AG08395 (cell line): ENCODE measurements around the gene SORCS3.

Experiments
- DNase-seq: peaks from one replicate; pipeline ENCODE4 v3.0.0; 2012; ENCODE audit warnings: mixed read lengths, low spot score

The SORCS3 gene

DNA sequence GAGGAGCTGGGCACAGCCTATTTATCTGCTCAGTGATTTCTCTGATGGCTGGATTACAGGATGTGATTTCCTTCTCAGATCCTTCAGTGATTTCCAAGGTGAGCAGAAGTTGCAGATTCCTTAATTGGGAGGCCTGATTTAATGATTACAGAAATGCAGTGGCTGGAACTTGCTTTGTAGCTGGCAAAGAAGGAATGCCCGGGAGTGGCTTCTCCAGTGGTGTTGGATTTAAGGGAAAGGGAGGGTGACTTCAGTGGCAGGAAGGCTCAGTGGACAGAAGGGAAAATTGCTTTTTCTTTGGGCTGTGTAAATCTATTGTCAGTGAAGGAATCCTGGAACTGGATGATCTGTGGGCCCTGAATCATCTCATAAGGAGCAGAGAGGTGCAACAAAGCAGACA lies 5.1 kb downstream of the SORCS3 start:
- no peak for DNase-seq

GRCh38 chr10:104648421-104648820 lies 7.3 kb downstream of the SORCS3 start:
- no peak for DNase-seq

DNA sequence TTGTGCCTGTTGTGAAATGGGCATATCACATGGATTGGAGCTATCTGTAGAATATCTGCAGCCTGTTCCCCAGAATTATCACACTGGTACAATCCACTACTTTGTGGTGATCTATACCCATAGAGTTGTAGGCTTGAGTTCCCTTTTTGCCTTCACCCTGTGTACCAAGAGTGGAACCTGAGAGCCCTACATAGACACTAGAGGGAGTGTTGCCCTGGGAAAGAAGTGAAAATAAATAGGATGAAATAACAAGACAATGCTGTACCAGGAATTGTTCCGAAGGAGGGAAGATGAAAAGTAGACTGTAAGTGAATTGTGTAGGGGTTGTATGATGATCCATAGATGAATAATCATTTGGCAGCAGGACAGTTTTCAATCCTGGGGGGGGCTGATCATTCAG lies 9.0 kb downstream of the SORCS3 start:
- no peak for DNase-seq

GRCh38 chr10:104650635-104651331 lies 9.7 kb downstream of the SORCS3 start:
- no peak for DNase-seq

- DNase-seq: no peak
Measured at GRCh38 chr10:104657036-104657435, 15.9 kb downstream of the SORCS3 start.

- DNase-seq: peak; percentile 39
Measured at GRCh38 chr10:104657457-104657856, 16.4 kb downstream of the SORCS3 start.

DNA sequence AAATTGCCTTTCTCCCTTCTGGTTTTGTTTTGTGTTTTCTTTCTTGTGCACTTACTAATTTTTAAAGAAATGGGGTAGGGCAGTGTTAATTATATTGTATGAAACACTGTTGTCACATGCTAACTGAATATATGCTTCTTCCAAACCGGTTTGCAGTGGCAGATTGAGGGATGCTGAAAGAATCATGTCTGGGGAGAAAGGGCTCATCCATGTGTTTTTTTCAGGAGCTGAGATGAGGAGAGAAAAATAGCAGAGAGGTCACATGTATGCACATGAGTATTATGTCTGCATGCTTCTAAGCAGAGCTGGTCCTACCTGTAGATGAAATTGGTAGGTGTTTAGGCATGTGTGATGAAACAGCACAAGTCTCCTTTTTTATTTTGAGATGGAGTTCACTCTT lies 17.0 kb downstream of the SORCS3 start:
- DNase-seq: no peak

- no peak for DNase-seq
Measured at GRCh38 chr10:104659809-104660208, 18.7 kb downstream of the SORCS3 start.

- no peak for DNase-seq
Measured at GRCh38 chr10:104663076-104663475, 22.0 kb downstream of the SORCS3 start.

DNA sequence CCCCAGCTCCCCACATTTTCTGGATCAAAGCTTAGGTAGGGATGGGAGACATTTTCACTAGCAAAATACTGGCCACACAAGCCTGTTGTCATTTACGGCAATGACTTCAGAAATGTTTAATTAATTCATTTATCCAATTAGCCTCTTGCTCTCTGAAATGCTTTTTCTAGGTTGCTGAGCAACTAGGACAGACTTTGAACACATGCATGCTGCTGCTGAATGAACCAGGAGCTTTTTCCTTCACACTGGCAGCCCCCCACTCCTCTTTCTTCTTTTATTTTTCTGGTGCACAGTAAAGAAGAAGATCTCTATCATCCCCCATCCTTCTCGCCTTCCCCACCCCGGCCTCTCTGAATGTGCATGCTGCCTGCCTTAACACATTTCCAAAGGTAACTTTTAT lies 22.5 kb downstream of the SORCS3 start:
- no peak for DNase-seq

DNA sequence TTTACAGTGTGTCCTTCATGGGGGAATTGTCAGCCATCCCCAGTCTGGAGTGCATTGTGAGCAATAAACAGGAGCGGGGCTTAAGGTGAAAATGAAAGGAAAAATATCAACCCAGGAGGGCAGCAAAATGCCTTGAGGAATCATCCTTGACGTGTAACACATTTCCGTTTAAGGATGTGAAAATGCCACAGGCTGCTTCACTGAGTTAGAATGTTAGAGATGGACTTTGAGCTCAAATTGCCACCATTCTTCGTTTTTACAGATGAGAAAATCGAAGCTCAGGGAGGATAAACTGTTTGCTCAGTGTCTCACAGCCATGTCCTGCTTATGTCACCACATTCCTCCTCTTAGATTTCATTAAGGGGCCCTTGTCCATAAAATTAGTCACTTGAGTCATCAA lies 23.1 kb downstream of the SORCS3 start:
- DNase-seq: no peak

DNA sequence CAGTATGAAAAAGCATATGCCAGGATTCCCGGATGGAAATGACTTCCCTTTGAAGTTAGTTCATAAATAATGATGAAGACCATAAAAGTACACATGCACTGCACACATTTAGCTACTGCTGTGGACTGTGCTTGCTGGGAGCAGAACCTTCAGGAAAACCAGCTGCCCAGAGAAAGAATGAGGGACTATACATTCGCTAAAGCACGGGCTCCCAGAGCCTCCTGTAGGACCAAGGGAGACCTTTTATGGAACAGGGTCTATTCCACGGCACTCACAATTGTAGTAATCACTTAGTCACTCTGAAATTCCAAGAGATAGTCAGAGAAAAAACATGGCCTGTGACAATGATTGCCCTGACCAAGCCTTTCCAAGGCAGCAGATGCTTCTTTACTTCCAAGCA lies 24.1 kb downstream of the SORCS3 start:
- no peak for DNase-seq

- no peak for DNase-seq
Measured at GRCh38 chr10:104666106-104666505, 25.0 kb downstream of the SORCS3 start.

DNA sequence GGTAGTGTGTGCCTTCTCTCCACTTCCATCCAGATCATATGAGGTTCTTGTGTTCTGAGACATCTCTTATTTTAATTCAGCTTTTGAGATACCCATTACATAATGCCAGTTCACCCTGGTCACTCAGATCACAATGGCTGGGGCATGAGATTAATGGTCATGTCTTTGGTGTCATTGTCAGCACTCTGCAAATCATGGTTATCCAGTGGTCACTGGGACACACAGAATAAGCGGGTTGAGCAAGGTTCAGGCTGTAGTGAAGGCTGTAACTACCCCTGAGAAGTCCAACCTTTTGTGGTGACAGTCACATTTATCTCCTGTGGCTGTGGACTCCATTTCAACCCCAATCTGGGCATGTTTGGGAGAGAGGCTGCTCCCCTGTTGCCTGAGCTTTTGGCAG lies 35.8 kb downstream of the SORCS3 start:
- no peak for DNase-seq

DNA sequence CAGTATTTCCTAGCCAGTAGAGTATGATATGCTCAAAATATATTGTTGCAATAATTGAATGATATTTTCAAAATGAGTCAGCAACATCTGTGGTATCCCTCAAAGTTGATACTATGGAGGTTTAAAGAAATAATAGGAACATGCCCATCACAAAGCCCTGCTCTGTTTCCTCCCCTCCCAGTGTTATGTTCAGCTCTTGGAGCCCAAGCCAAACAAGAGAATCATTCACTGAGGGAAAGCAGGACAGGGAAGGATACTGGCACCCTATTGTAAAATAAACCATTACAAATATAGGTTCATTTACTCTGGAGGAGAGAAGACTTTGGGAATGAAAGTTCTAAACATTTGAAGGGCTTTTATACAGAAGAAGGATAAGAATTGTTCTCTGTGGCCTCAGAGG lies 37.6 kb downstream of the SORCS3 start:
- DNase-seq: no peak

DNA sequence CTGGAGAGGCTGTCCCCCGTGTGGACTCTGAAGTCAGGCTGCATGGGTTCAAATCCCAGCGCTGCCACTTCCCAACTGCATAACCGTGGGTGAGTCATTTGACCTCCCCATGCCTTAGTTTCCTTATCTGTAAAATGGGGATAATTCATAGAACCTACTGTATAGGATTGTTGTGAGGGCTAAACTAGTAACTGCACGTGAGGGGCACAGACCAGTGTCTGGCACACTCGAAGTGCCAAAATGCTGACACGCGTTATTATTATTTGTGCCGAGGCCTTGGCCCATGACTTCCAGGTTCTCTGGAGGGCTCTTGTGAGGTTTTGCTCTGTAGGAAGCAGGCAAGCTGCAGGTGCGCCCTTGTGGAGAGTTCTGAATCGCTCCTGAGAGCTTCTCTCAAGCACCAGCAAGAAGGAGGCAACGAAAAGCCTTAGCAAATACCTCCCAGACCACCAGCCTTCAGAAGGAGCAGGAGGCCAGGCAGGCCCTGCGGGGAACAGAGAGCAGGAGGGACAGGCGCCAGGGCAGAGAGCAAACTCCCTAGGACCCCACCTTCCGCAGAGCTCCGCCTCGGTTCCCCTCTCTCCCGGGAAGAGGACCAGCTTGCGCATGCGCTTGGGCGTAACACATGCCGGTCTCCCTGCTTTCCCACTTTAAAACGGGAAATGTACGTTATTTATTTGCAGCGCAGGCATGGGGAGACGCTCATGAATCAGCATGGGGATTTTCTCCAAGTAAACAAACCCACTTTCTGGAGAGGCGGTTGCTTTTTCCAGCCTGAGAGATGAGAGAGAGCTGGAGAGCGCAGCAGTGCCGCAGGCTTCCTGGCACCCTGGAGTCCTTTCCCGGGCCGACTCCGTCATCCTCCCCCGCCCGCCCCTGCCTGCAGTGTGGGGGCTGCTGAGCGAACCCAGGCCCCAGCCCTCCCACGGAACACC lies 39.6 kb downstream of the SORCS3 start:
- DNase-seq: no peak

GRCh38 chr10:104681485-104681884 lies 40.4 kb downstream of the SORCS3 start:
- DNase-seq: no peak

- no peak for DNase-seq
Measured at GRCh38 chr10:104683567-104683966, 42.5 kb downstream of the SORCS3 start.

DNA sequence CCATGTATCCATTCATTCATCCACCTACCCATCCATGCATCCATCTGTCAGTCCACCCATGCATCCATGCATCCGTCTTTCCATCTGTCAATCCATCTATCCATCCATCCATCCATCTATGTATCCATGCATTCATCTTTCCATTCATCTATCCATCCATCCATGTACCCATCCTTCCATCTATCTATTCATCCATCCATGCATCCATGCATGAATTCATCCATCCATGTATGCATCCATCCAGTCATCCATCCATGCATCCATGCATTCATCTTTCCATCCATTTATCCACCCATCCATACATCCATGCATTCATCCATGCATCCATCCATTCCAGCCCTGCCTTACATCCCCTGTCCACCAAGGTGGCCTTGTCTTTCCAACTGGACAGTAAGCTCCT lies 45.7 kb downstream of the SORCS3 start:
- DNase-seq: no peak

GRCh38 chr10:104688251-104689042 lies 47.4 kb downstream of the SORCS3 start:
- DNase-seq: no peak

- no peak for DNase-seq
Measured at GRCh38 chr10:104689105-104689504, 48.0 kb downstream of the SORCS3 start.

DNA sequence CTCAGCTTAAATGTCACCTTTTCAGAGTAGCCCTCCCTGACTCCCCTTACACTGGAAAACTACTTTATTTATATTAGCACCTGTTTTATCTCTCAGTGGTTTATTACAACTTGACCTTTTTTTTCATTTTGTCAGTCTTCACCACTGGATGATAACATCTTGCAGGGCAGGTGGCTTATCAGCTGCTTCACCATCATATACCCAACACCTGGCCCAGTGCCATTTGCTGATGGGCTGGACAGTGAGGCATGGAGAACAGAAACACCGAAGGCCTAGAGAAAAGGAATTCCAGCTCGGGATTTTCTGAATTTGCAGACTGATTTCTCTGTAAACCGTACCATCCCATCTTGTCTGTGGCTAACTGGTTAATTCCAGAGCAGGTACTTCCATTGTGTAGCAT lies 48.5 kb downstream of the SORCS3 start:
- no peak for DNase-seq

- DNase-seq: no peak
Measured at GRCh38 chr10:104690101-104690500, 49.0 kb downstream of the SORCS3 start.
